Neuronal stem cell (in vitro differentiated cells): ENCODE results near the gene CERS3.

ENCODE experiments used
- DNase-seq: peaks from one replicate; pipeline ENCODE4 v3.0.0-alpha.2; 2013; ENCODE audit warnings: low spot score
- H2AFZ ChIP-seq: one replicate; pipeline ENCODE4 v1.6.1; 2013; ENCODE audit warnings: mild to moderate bottlenecking, low read length, inconsistent platforms
- H2AK5ac ChIP-seq: 2 replicates; pipeline ENCODE4 v1.6.1; 2013; ENCODE audit warnings: low read depth, mild to moderate bottlenecking, inconsistent platforms, low read length, moderate library complexity, mixed read lengths
- H2BK120ac ChIP-seq: 2 replicates; pipeline ENCODE4 v1.6.1; 2013; ENCODE audit warnings: low read depth, mild to moderate bottlenecking, inconsistent platforms, low read length, moderate library complexity, mixed read lengths
- H2BK12ac ChIP-seq: one replicate; pipeline ENCODE4 v1.6.1; 2013; ENCODE audit warnings: low read length, inconsistent platforms
- H2BK15ac ChIP-seq: 2 replicates; pipeline ENCODE4 v1.6.1; 2013; ENCODE audit warnings: mild to moderate bottlenecking, low read length, inconsistent platforms, mixed read lengths
- H2BK5ac ChIP-seq: one replicate; pipeline ENCODE4 v1.6.1; 2013; ENCODE audit warnings: inconsistent platforms, mild to moderate bottlenecking, low read length, moderate library complexity
- H3K14ac ChIP-seq: one replicate; pipeline ENCODE4 v1.6.1; 2013; ENCODE audit warnings: low read length, inconsistent platforms
- H3K18ac ChIP-seq: 2 replicates; pipeline ENCODE4 v1.6.1; 2013; ENCODE audit warnings: low read length, inconsistent platforms
- H3K23ac ChIP-seq: 2 replicates; pipeline ENCODE4 v1.6.1; 2013; ENCODE audit warnings: low read depth, mild to moderate bottlenecking, mixed read lengths, low read length, inconsistent platforms; ENCODE audit not compliant: poor library complexity
- H3K27ac ChIP-seq: replicated peaks from 3 replicates; pipeline ENCODE4 v1.5.1; 2013; ENCODE audit warnings: low read length, inconsistent platforms
- H3K27me3 ChIP-seq, 3 experiments: 2 replicates each; pipeline ENCODE4 v1.6.1; 2013; ENCODE audit warnings: low read length in 3 of 3, mild to moderate bottlenecking in 2 of 3, inconsistent platforms in 1 of 3, low read depth in 1 of 3, mixed read lengths in 1 of 3, moderate library complexity in 1 of 3; ENCODE audit not compliant: control insufficient read depth in 3 of 3, insufficient read depth in 3 of 3
- H3K36me3 ChIP-seq, 2 donors: replicated peaks in 1 of 2; 2 replicates each; pipeline ENCODE4 v1.6.1; 2013; ENCODE audit warnings: low read length in 2 of 2; ENCODE audit not compliant: control insufficient read depth in 2 of 2, insufficient read depth in 2 of 2
- H3K4ac ChIP-seq: 2 replicates; pipeline ENCODE4 v1.6.1; 2013; ENCODE audit warnings: inconsistent platforms, mild to moderate bottlenecking, low read length, moderate library complexity
- H3K4me1 ChIP-seq, 2 donors: 1 replicate in 1 of 2; 2 replicates in 1 of 2; pipeline ENCODE4 v1.6.1; 2013; ENCODE audit warnings: low read length in 2 of 2, low read depth in 1 of 2; ENCODE audit not compliant: control insufficient read depth in 2 of 2, insufficient read depth in 1 of 2
- H3K4me2 ChIP-seq: one replicate; pipeline ENCODE4 v1.6.1; 2013; ENCODE audit warnings: mild to moderate bottlenecking, low read length, inconsistent platforms; ENCODE audit not compliant: insufficient read depth, poor library complexity, severe bottlenecking
- H3K4me3 ChIP-seq, 2 donors: 2 replicates each; pipeline ENCODE4 v1.5.1; 2013; ENCODE audit warnings: low read length in 2 of 2, mild to moderate bottlenecking in 2 of 2, inconsistent platforms in 1 of 2, moderate library complexity in 1 of 2
- H3K79me1 ChIP-seq: one replicate; pipeline ENCODE4 v1.6.1; 2013; ENCODE audit warnings: low read depth, mild to moderate bottlenecking, inconsistent platforms, low read length, moderate library complexity
- H3K9ac ChIP-seq: one replicate; pipeline ENCODE4 v1.6.1; 2013; ENCODE audit warnings: mild to moderate bottlenecking, low read depth, low read length, inconsistent platforms; ENCODE audit not compliant: poor library complexity
- H3K9me3 ChIP-seq, 2 donors: replicated peaks in 1 of 2; 2 replicates each; pipeline versions ENCODE3 to v1.6.1; 2013; ENCODE audit warnings: low read length in 2 of 2, mild to moderate bottlenecking in 2 of 2, inconsistent platforms in 1 of 2, low read depth in 1 of 2, mixed read lengths in 1 of 2, moderate library complexity in 1 of 2; ENCODE audit not compliant: control insufficient read depth in 2 of 2, insufficient read depth in 1 of 2
- H4K8ac ChIP-seq: one replicate; pipeline ENCODE4 v1.6.1; 2013; ENCODE audit warnings: low read depth, mild to moderate bottlenecking, inconsistent platforms, low read length, moderate library complexity
- H4K91ac ChIP-seq: one replicate; pipeline ENCODE4 v1.6.1; 2013; ENCODE audit warnings: low read length, low read depth, mild to moderate bottlenecking, inconsistent platforms; ENCODE audit not compliant: poor library complexity
- WGBS, 2 donors: extraction: QIAGEN DNeasy Blood & Tissue Kit; methylation state at CpG; one replicate each; pipeline ENCODE4 v1.1.7; 2013; ENCODE audit warnings: missing lambda C conversion rate in 2 of 2, mixed read lengths in 1 of 2; ENCODE audit not compliant: insufficient read length in 2 of 2, insufficient replicate concordance in 1 of 2; ENCODE audit errors: extremely low coverage in 2 of 2; 5-methylcytosine and 5-hydroxymethylcytosine counted together

The CERS3 gene

GRCh38 chr15:100570735-100571313 lies 42.1 kb upstream of the CERS3 start:
- Histone ChIP-seq H3K27me3 (no peaks in the 10 kb centered on the region), H2BK12ac (no peak overlapping the region), H3K18ac (no peak overlapping the region)

GRCh38 chr15:100570275-100570674 lies 41.5 kb upstream of the CERS3 start:
- no peak overlapping the region for H2AFZ ChIP-seq
- H2BK15ac ChIP-seq, result no peak overlapping the region
- no peak overlapping the region for H3K4me2 ChIP-seq
- H3K4ac ChIP-seq, result no peak overlapping the region
- H3K4me3 ChIP-seq, result no peak overlapping the region
- H3K14ac ChIP-seq, result no peak overlapping the region
- no peak overlapping the region for H2AK5ac ChIP-seq
- no peak overlapping the region for H3K23ac ChIP-seq
- H2BK12ac ChIP-seq, result no peak overlapping the region
- no peak overlapping the region for H3K18ac ChIP-seq
- WGBS, 2 donors, result no CpG with 5 or more reads among the region's 3 CpGs
- H3K9me3 ChIP-seq, result no peaks in the 10 kb centered on the region
- H2BK120ac ChIP-seq, result no peak overlapping the region
- no peaks in the 10 kb centered on the region for H3K27me3 ChIP-seq
- no peaks in the 10 kb centered on the region for H3K4me1 ChIP-seq
- H4K8ac ChIP-seq, result no peak overlapping the region
- no peak overlapping the region for H4K91ac ChIP-seq
- H3K27ac ChIP-seq, result no peak overlapping the region
- H3K9ac ChIP-seq, result no peak overlapping the region
- DNase-seq, result no peak
- H3K79me1 ChIP-seq, result no peaks in the 10 kb centered on the region
- peaks cover 7 to 46% of the 10 kb centered on the region in 2 donors for H3K36me3 ChIP-seq
- no peak overlapping the region for H2BK5ac ChIP-seq

More at GRCh38 chr15:100570735-100571313, 42.1 kb upstream of the CERS3 start:
- Histone ChIP-seq H3K27ac (no peak overlapping the region), H2BK5ac (no peak overlapping the region), H2BK120ac (no peak overlapping the region), H3K4ac (no peak overlapping the region), H3K9me3 (no peaks in the 10 kb centered on the region), H3K36me3 (peaks cover 7 to 46% of the 10 kb centered on the region in 2 donors), H3K9ac (no peak overlapping the region), H3K14ac (no peak overlapping the region), H3K4me2 (no peak overlapping the region), H4K91ac (no peak overlapping the region), H2AFZ (no peak overlapping the region), H4K8ac (no peak overlapping the region), H2AK5ac (no peak overlapping the region), H3K79me1 (no peaks in the 10 kb centered on the region), H2BK15ac (no peak overlapping the region), H3K4me1 (no peaks in the 10 kb centered on the region), H3K4me3 (no peak overlapping the region), H3K23ac (no peak overlapping the region)
- DNase-seq, result no peak
- no CpG with 5 or more reads among the region's 4 CpGs for WGBS, 2 donors

GRCh38 chr15:100569391-100569790 lies 40.6 kb upstream of the CERS3 start:
- H3K4me2 ChIP-seq, result no peak overlapping the region
- H2BK12ac ChIP-seq, result no peak overlapping the region
- DNase-seq, result no peak
- no peak overlapping the region for H2BK15ac ChIP-seq
- H4K8ac ChIP-seq, result no peak overlapping the region
- no peak overlapping the region for H2AFZ ChIP-seq
- no peak overlapping the region for H4K91ac ChIP-seq
- no peaks in the 10 kb centered on the region for H3K9me3 ChIP-seq
- H3K23ac ChIP-seq, result no peak overlapping the region
- H3K27ac ChIP-seq, result no peak overlapping the region
- H3K79me1 ChIP-seq, result no peaks in the 10 kb centered on the region
- H3K18ac ChIP-seq, result no peak overlapping the region
- no peak overlapping the region for H2AK5ac ChIP-seq
- no peak overlapping the region for H3K4me3 ChIP-seq
- H3K9ac ChIP-seq, result no peak overlapping the region
- peaks cover 7 to 46% of the 10 kb centered on the region in 2 donors for H3K36me3 ChIP-seq
- no peak overlapping the region for H3K4ac ChIP-seq
- no peak overlapping the region for H2BK120ac ChIP-seq
- no peaks in the 10 kb centered on the region for H3K4me1 ChIP-seq
- no peak overlapping the region for H2BK5ac ChIP-seq
- whole genome bisulfite sequencing, 2 donors, result no CpG with 5 or more reads among the region's 8 CpGs
- no peak overlapping the region for H3K14ac ChIP-seq
- no peaks in the 10 kb centered on the region for H3K27me3 ChIP-seq

GRCh38 chr15:100566850-100567628 lies 38.3 kb upstream of the CERS3 start:
- Histone ChIP-seq H3K4me3 (no peak overlapping the region), H3K27ac (no peak overlapping the region)

More at GRCh38 chr15:100566850-100567628, 38.3 kb upstream of the CERS3 start:
- no peak overlapping the region for H3K18ac ChIP-seq
- no peak overlapping the region for H2BK120ac ChIP-seq
- no CpG with 5 or more reads among the region's 6 CpGs for whole genome bisulfite sequencing, 2 donors
- H2BK15ac ChIP-seq, result no peak overlapping the region
- no peak overlapping the region for H3K4ac ChIP-seq
- H2AFZ ChIP-seq, result no peak overlapping the region
- H3K4me1 ChIP-seq, result no peaks in the 10 kb centered on the region
- H3K36me3 ChIP-seq, result peaks cover 3 to 27% of the 10 kb centered on the region in 2 donors
- H2BK5ac ChIP-seq, result no peak overlapping the region
- no peaks in the 10 kb centered on the region for H3K27me3 ChIP-seq
- H3K9me3 ChIP-seq, result no peaks in the 10 kb centered on the region
- no peak overlapping the region for H3K4me2 ChIP-seq
- no peak overlapping the region for H4K8ac ChIP-seq
- H3K14ac ChIP-seq, result no peak overlapping the region
- H4K91ac ChIP-seq, result no peak overlapping the region
- H3K9ac ChIP-seq, result no peak overlapping the region
- no peak overlapping the region for H2AK5ac ChIP-seq
- H3K79me1 ChIP-seq, result no peaks in the 10 kb centered on the region
- no peak overlapping the region for H3K23ac ChIP-seq
- no peak overlapping the region for H2BK12ac ChIP-seq
- no peak for DNase-seq
